Ovary (tissue), 9 donors: Measurements from ENCODE around the gene RBFOX2. TPM values are rescaled to one million over a fixed set of nuclear protein-coding genes. Genes with fewer than 3 reads are reported as not detected.

Source experiments
- DNase-seq, 5 donors: peaks; one replicate each; pipeline ENCODE4 v3.0.0-alpha.2; 2019 to 2020
- H3K27ac ChIP-seq, 2 donors: fragments of 200-600 bp; one replicate each; pipeline versions ENCODE4 v1.5.1 to v1.8.0; 2019 to 2022
- H3K27me3 ChIP-seq: fragments of 200-600 bp; one replicate; pipeline ENCODE4 v1.8.0; 2022
- H3K36me3 ChIP-seq: fragments of 200-600 bp; sonication (generic); one replicate; pipeline ENCODE4 v1.5.1; 2019
- H3K4me1 ChIP-seq: one replicate; pipeline ENCODE4 v1.8.1; 2013; ENCODE audit warnings: mild to moderate bottlenecking, moderate library complexity; ENCODE audit not compliant: insufficient read depth
- H3K4me3 ChIP-seq: fragments of 200-600 bp; sonication (generic); one replicate; pipeline ENCODE4 v1.5.1; 2017
- H3K9me3 ChIP-seq, 2 donors: fragments of 200-600 bp in 1 of 2; sonication (generic) in 1 of 2; one replicate each; pipeline versions ENCODE4 v1.5.1 to v1.8.1; 2013 to 2019; ENCODE audit warnings: mild to moderate bottlenecking in 1 of 2, moderate library complexity in 1 of 2
- EP300 ChIP-seq: sonication (generic); formaldehyde crosslinking; IDR thresholded peaks from one replicate; pipeline ENCODE4 v1.6.1; 2017; ENCODE audit warnings: antibody characterized with exemption
- POLR2A ChIP-seq: fragments of 450-650 bp; IDR thresholded peaks from one replicate; pipeline ENCODE4 v1.6.1; 2017; ENCODE audit warnings: antibody characterized with exemption, mild to moderate bottlenecking, moderate library complexity
- WGBS, 3 donors: extraction: QIAGEN DNeasy Blood & Tissue Kit in 1 of 3; methylation state at CpG; one replicate each; pipeline versions ENCODE4 v1.1.5 to v1.1.7; 2013 to 2017; 5-methylcytosine and 5-hydroxymethylcytosine counted together
- intact Hi-C, 4 donors: fragments of 100-400 bp; cut with DNase I; formaldehyde crosslinking; loops; one replicate each; pipeline versions ENCODE4 v1.11.0 to v1.15.1; 2022 to 2023
- polyA plus RNA-seq, 2 donors: library from polyadenylated mRNA; stranded (reverse); fragments of 200-250 nt in 1 of 2; fragments of 350-450 nt in 1 of 2; fragmentation: Illumina TruSeq in 1 of 2; extraction: RNeasy Lipid Tissue Mini Kit (QIAGEN cat#74804) in 1 of 2; gene quantifications; one replicate each; pipeline ENCODE4 v1.2.3, GENCODE V29; 2013 to 2014
- total RNA-seq, 7 donors: library from RNA; depleted of rRNA in 2 of 7; stranded (reverse); fragments of >200 nt in 2 of 7; fragmentation: NEBNext Ultra II Directional in 3 of 7; extraction: Animal tissue kit (Norgen Biotek cat#: 25700) in 3 of 7; gene quantifications; one replicate each; pipeline versions ENCODE4 v1.1.0 to v1.2.4, GENCODE V29; 2016 to 2023
- TF ChIP-seq, protein P1 (sequence below), 3 donors: fragments of 450-650 bp in 2 of 3; fragments of 200-600 bp in 1 of 3; IDR thresholded peaks; one replicate each; pipeline versions ENCODE4 v1.5.1 to v1.8.0; 2016 to 2022; ENCODE audit warnings: antibody characterized with exemption in 3 of 3, mild to moderate bottlenecking in 1 of 3
- donor health status: DM: no; HTN: no; CAD: no; lungs with moderate emphysema.
- donor health status: DM: no; HTN: no; CAD: no.
- donor health status: Bipolar disorder and iron deficiency.
- donor health status: DM: yes; HTN: yes; CAD: no.
- donor health status: DM: no; HTN: no; CAD: no.
- donor health status: DM: yes; HTN: yes; CAD: no.

Gene RBFOX2
- total and polyA plus RNA-seq, 9 donors, result 68.7 to 140 (median 128) TPM

- Histone ChIP-seq H3K36me3 (no peaks in the 10 kb centered on the region), H3K27ac (no peak overlapping the region), H3K9me3 (no peaks in the 10 kb centered on the region), H3K4me3 (no peak overlapping the region), H3K27me3 (no peaks in the 10 kb centered on the region), H3K4me1 (peaks cover 6% of the 10 kb centered on the region)
- no peak for DNase-seq
- TF ChIP-seq EP300 (no peak), POLR2A (no peak)
- TF ChIP-seq, protein P1, sequence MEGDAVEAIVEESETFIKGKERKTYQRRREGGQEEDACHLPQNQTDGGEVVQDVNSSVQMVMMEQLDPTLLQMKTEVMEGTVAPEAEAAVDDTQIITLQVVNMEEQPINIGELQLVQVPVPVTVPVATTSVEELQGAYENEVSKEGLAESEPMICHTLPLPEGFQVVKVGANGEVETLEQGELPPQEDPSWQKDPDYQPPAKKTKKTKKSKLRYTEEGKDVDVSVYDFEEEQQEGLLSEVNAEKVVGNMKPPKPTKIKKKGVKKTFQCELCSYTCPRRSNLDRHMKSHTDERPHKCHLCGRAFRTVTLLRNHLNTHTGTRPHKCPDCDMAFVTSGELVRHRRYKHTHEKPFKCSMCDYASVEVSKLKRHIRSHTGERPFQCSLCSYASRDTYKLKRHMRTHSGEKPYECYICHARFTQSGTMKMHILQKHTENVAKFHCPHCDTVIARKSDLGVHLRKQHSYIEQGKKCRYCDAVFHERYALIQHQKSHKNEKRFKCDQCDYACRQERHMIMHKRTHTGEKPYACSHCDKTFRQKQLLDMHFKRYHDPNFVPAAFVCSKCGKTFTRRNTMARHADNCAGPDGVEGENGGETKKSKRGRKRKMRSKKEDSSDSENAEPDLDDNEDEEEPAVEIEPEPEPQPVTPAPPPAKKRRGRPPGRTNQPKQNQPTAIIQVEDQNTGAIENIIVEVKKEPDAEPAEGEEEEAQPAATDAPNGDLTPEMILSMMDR (IDR thresholded peaks at IDR 0.05), result no peak
- intact Hi-C loops, result no loop called here
- WGBS, 3 donors, result 65 to 91% (median 66%) methylated on average over 1 of the region's 1 CpG
Observed at GRCh38 chr22:35819421-35819820, 209.2 kb downstream of the RBFOX2 start.

DNA sequence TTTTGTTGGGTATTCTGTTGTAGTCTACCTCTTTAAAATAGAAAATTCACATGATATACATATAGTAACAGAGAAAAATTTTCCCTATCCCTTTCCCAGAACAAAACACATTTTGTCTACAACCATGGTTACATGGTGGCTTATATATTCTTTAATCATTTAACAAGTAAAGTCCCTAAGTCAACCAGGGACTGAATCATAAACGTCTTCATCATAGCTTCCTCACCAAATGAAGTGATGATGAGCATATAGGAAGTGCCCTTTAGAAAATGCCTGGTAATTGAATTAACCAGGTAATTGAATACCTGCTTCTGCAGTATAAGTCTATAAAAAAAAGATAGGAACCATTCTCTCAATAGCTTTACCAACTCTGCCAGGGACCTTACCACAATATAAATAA is 209.7 kb downstream of the RBFOX2 start:
- no peak overlapping the region for H3K27ac ChIP-seq
- H3K9me3 ChIP-seq, result no peaks in the 10 kb centered on the region
- no peak for DNase-seq
- no peaks in the 10 kb centered on the region for H3K36me3 ChIP-seq
- intact Hi-C loops, result no loop called here
- WGBS, 3 donors, result 51 to 74% (median 69%) methylated on average over 1 of the region's 1 CpG
- H3K27me3 ChIP-seq, result no peaks in the 10 kb centered on the region
- H3K4me1 ChIP-seq, result peaks cover 5% of the 10 kb centered on the region
- H3K4me3 ChIP-seq, result no peak overlapping the region
- TF ChIP-seq, protein P1 (IDR thresholded peaks at IDR 0.05), result no peak
- TF ChIP-seq POLR2A (no peak), EP300 (no peak)

- no peak for DNase-seq
Observed at GRCh38 chr22:35812600-35812999, 216.0 kb downstream of the RBFOX2 start.

DNA sequence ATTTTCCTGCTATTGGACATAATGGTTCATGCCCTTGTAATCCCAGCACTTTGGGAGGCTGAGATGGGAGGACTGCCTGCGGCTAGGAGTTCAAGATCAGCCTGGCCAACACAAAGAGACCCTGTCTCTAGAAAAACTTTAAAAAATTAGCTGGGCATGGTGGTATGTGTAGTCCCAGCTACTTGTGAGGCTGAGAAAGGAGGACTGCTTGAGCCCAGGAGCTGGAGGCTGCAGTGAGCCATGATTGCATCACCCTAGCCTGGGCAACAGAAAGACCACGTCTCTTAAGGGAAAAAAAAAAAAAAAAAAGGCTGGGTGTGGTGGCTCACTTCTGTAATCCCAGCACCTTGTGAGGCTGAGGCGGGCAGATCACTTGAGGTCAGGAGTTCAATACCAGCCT is 217.0 kb downstream of the RBFOX2 start:
- no peak overlapping the region for H3K4me3 ChIP-seq
- no peak for DNase-seq
- no peaks in the 10 kb centered on the region for H3K36me3 ChIP-seq
- peaks cover under 1% of the 10 kb centered on the region for H3K4me1 ChIP-seq
- H3K27ac ChIP-seq, result no peak overlapping the region
- TF ChIP-seq, protein P1 (IDR thresholded peaks at IDR 0.05), result no peak
- TF ChIP-seq EP300, result no peak
- no peak for TF ChIP-seq POLR2A
- WGBS, 3 donors, result 89 to 96% (median 94%) methylated on average over 3 of the region's 3 CpGs
- intact Hi-C loops, result no loop called here
- no peaks in the 10 kb centered on the region for H3K9me3 ChIP-seq
- H3K27me3 ChIP-seq, result no peaks in the 10 kb centered on the region

More at GRCh38 chr22:35812600-35812999, 216.0 kb downstream of the RBFOX2 start:
- H3K4me3 ChIP-seq, result no peak overlapping the region
- TF ChIP-seq EP300 (no peak), POLR2A (no peak)
- TF ChIP-seq, protein P1 (IDR thresholded peaks at IDR 0.05), result no peak
- intact Hi-C loops, result no loop called here
- WGBS, 3 donors, result 41 to 45% (median 42%) methylated on average over 4 of the region's 4 CpGs
- no peaks in the 10 kb centered on the region for H3K9me3 ChIP-seq
- H3K36me3 ChIP-seq, result no peaks in the 10 kb centered on the region
- H3K27ac ChIP-seq, result no peak overlapping the region
- no peaks in the 10 kb centered on the region for H3K27me3 ChIP-seq
- peaks cover 1% of the 10 kb centered on the region for H3K4me1 ChIP-seq
